GM18867 (cell line): ENCODE measurements around the gene OR5M11.
"Not testable (repeated sequence)": the region's sequence is repeated elsewhere in the genome, so short reads cannot be mapped to it uniquely, and the experiment has no call there.

Experiments
- ATAC-seq: cut with Tn5 transposase; IDR thresholded peaks from one replicate; pipeline ENCODE4 v1.9.1; 2021; ENCODE audit warnings: mild to moderate bottlenecking, moderate library complexity; ENCODE audit not compliant: unreplicated experiment

Gene OR5M11

GRCh38 chr11:56543157-56543556 is at the start of gene OR5M11:
OR5M11 (minus strand) TSS chr11:56543257; CDS start chr11:56543257, 0 bp downstream.
- no peak for ATAC-seq

- ATAC-seq, result not testable (repeated sequence)
These were observed 49.1 kb upstream of the OR5M11 start for GRCh38 chr11:56592088-56592717.

- no peak for ATAC-seq
These were observed 34.6 kb upstream of the OR5M11 start, which contains the start of gene OR5M10 for GRCh38 chr11:56577621-56578020. OR5M10 (minus strand) TSS chr11:56577721; CDS start chr11:56577721, 0 bp downstream.

- no peak for ATAC-seq
These were observed 15.5 kb upstream of the OR5M11 start for GRCh38 chr11:56558574-56558973.

GRCh38 chr11:56554691-56555090 is 11.6 kb upstream of the OR5M11 start:
- ATAC-seq, result not testable (repeated sequence)

GRCh38 chr11:56545531-56545930 is 2.5 kb upstream of the OR5M11 start:
- ATAC-seq, result no peak

GRCh38 chr11:56543739-56544138 is 682 bp upstream of the OR5M11 start:
- ATAC-seq, result no peak

GRCh38 chr11:56533054-56533740 is 9.9 kb downstream of the OR5M11 start:
- no peak for ATAC-seq

- no peak for ATAC-seq
These were observed 11.2 kb downstream of the OR5M11 start for GRCh38 chr11:56531856-56532255.

GRCh38 chr11:56522008-56522407 is 21.0 kb downstream of the OR5M11 start:
- ATAC-seq, result no peak

- no peak for ATAC-seq
These were observed 29.8 kb downstream of the OR5M11 start for GRCh38 chr11:56513280-56513679.

- no peak for ATAC-seq
These were observed 33.6 kb downstream of the OR5M11 start for GRCh38 chr11:56509439-56509838.

- ATAC-seq, result no peak
These were observed 46.0 kb downstream of the OR5M11 start for GRCh38 chr11:56497010-56497409.

- ATAC-seq, result no peak
These were observed 47.9 kb downstream of the OR5M11 start for GRCh38 chr11:56495117-56495516.
